ENCODE measurements around the gene BTRC.

DNA sequence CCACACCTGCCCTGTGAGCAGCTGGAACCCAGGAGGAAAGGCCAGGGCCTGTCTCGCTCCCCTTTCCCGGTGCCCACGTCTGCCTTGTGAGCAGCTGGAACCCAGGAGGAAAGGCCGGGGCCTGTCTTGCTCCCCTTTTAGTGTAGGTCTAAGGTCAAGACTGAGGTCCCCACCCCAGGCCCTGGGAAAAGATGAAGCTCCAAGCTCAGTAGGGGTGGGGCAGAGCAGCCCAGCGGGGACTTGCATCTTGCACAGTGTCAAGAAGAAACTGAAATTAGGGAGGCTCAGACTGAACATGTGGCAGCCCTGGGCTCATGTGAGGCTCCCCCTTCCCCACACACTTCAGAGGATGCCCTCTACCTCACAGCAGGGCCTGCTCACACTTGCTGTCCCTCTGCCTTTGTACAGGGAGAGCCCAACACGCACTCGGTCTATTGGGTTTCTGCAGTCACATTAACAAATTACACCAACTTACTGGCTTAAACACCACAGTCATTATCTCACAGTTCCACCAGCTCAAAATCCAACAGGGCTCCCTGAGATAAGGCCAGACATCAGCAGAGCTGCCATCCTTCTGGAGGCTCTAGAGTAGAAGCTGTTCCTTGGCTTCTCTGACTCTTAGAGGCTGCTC is 221.7 kb downstream of the BTRC start:
- TF ChIP-seq BHLHE40 (IDR thresholded peaks at IDR 0.05; ENCODE audit: borderline replicate concordance) (no peak), SUZ12 (IDR thresholded peaks at IDR 0.05) (no peak), FOXM1 (IDR thresholded peaks at IDR 0.05; ENCODE audit: borderline replicate concordance) (no peak), LEF1 (IDR thresholded peaks at IDR 0.05; ENCODE audit: borderline replicate concordance) (no peak), SP1 (IDR thresholded peaks at IDR 0.05) (no peak), L3MBTL2 (conservative IDR thresholded peaks at IDR 0.05) (no peak)
